COLO668 (cell line): Measurements from ENCODE around the gene MTUS2.

ENCODE experiments used
- DNase-seq: peaks from one replicate; lab custom pipeline; 2025; ENCODE audit not compliant: unreplicated experiment; lab: John Stamatoyannopoulos, UW

Gene MTUS2

GRCh38 chr13:29436721-29437280 is 616.7 kb downstream of the MTUS2 start:
- DNase-seq = no peak

DNA sequence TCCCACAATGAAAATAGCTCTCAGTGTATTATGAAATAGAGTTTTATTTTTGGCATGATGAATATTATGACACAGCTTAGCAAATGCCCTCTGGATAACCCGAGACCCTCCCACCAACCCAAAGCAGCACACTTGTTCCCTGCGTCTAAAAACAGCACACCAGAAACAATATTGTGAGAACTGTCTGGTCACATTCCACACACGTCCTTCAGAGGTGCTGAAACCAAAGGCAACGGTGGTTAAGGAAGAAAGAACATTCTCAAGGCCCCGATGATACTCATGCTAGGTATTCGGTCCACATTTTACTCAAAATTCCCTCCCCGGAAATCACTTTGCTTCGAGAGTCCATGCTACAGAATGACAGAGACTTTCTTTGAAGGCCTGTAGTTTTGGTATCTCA is 618.6 kb downstream of the MTUS2 start:
- no peak for DNase-seq

DNA sequence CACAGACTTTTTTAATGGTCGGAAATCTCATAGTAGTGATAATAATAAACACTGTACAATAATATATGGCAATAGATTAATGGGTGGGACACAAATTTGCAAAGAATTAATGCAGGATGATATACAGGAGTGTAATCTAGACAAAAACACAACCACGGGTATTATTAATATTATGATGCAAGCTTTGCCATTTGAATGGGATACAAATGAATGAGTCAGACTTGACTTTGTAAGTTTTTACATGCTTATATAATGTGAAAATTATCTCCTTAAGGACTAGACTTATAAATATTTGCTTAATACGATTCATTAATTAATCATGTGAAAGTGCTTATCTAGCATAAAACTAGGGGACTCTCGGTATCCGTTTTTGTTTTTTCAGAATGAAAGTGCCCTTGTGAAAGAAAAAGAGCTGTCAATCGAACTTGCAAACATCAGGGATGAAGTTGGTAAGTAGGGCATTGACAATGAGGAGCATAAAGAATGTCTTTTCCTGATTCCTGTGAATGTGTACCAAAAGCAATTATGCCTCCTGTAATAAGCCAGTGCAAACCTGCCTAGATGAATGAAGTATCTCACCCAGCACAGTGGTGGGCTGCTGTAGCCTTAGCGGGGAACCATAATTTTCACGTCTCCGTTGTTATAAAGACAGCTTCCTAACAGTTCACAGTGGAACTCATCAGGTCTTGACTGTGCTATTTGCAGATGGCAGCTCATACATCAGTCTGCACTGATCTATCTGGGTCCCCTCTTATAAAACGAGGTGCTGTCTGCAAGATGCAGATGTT is 619.7 kb downstream of the MTUS2 start:
- DNase-seq = no peak

- no peak for DNase-seq
These were observed 621.2 kb downstream of the MTUS2 start for GRCh38 chr13:29441306-29441705.

DNA sequence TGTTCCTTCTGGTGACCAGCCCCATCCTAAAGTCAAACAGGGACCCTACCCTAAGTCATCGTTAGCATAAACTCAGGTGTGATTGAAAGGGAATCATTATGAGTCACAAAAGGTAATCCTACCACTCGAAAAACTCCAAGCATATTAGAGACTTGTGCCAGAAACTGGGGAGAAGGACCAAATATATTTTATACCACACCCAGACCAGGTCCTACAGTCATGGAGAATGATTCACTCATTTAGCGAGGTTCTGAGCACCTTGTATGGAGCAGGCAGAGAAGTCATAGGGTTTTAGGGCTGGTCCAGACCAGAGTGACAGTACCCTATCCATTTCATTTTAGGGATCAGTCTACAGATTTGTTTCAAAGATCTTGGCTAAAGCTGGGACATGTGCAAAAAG is 625.9 kb downstream of the MTUS2 start:
- DNase-seq = no peak

DNA sequence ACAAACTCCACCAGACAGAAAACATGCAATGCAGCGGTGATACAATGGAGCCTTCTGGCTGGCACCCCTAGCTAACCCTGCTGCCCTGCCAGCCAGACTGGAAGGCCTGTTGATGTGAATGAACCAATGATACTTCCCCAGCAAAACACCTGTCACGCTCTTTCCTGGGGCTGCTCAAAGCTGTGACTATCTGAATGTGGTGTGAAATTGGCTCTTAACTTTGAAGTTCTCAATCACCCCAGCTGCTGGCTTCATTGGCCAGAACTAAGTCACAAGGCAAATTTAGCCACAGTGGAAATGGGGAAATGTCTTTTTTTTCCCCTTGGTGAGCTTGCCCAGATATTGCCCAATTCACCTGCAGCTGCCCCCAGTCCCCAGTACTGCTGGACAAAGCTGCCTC is 628.0 kb downstream of the MTUS2 start:
- no peak for DNase-seq

DNA sequence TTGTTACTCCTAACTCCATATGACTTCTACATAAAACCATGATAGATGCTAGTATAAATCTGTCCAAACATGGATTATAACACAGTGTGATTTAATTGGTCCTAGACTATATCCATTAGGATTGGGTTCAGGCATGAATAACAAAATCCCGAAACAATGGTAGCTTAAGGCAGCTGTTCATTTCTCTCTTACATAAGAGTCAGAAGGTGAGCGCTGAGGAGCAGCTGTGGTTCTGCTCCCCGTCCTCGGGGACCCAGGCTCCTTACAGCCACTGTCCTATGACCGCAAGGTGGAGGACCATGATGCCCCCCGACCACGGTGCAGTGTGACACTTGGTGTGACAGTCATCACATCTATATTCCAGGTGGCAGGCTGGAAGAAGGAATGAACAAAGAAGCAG is 629.6 kb downstream of the MTUS2 start:
- no peak for DNase-seq

GRCh38 chr13:29451976-29452375 is 631.8 kb downstream of the MTUS2 start:
- DNase-seq = no peak

GRCh38 chr13:29452773-29453616 is 632.9 kb downstream of the MTUS2 start:
- DNase-seq = no peak

GRCh38 chr13:29453617-29454011 is 633.5 kb downstream of the MTUS2 start:
- DNase-seq = no peak

DNA sequence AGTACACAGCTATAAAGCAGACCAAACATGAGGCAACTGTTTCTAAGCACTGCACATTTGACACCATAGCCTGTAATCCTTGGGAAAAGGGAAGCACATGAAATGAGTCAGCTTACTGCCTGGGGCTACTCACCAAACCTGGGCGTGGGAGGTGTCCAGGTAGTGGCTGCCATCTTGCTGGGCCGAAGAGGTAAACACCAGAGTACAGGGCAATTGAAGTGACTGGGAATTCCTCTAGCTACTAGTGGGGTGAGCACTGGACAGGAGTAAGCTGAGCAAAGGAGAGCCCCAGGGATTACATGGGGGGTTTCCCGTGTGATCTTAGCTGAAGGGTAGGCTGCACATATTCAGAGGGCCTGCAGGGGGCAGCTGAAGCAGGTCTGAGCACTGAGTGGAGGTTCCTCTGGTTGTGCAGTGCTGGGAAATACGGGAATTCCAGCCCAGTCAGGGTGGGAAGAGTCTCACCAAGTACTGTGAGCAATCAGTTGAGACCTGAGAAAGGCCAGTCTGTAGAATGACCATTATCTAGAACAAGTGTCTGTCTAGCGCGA is 634.9 kb downstream of the MTUS2 start:
- no peak for DNase-seq

DNA sequence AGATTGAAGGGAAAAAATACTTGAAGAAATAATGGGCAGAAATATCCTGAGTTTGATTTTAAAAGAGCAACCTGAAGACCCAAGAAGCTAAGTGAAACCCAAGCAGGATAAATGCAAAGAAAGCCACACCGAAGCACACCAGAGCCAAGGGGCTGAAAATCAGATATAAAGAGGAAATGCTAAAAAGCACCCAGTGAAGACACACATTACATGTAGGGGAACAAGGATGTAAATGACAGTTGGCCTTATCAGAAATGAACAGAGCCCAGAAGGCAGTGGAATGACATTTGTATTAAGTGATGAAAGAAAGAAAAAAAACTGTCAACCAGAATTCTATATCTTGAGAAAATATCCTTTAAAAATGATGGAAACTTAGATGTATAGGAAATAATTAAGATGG is 636.3 kb downstream of the MTUS2 start:
- DNase-seq = no peak

- DNase-seq = no peak
These were observed 637.2 kb downstream of the MTUS2 start for GRCh38 chr13:29457299-29457698.

- DNase-seq = no peak
These were observed 638.3 kb downstream of the MTUS2 start for GRCh38 chr13:29458419-29458818.

- no peak for DNase-seq
These were observed 639.7 kb downstream of the MTUS2 start for GRCh38 chr13:29459813-29460355.

DNA sequence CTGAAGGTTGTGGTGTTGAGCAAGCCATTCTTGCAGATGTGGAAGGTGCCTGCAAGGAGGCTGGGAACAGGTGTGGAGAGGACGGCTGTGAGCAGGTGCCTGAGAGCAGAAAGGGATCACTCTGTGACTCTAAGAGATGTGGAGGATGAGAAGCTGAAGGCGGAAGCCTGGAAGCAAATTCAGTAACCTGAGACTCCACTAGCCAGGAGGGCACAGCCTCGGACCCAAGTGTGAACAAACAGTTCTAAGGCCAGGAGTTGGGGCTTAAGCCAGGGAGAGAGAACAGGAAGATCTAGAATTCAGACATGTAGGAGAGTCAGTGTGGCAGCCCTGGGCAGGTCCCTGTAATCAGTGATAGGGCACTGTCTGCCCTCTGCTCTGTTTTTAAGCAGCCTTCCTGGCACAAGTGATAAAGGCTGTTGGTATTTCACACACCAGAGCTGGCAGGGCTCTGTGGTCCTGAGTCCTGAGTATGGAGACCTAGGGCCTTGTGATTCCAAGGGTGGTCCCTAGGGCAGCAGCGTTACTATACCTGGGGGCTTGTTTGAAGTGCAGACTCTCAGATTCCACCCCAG is 644.1 kb downstream of the MTUS2 start:
- DNase-seq = no peak

DNA sequence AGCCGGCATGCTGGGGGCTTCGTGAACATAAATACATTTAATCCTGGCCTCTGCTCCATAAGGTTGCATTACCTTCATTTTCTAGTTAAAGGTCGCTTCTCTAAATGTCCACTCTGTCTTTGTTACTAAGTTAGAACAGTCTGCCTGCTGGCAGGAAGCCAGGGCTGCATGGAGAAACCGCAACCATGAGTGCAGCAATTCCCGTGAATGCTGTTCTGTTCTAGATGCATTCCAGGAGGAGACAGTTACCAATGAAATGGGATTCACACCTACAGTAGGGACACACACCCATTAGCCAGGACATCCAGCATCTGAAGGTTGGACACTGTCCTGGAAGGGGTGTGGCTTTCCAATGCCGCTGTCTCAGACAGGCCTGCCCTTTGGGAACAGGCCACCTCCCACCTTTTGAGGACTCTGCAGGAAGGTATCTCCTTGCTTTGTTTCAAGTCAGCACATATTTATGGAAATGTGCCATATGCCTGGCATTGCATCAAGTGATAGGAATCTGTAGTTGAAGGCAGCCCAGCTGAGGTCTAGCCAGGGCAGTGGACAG is 645.7 kb downstream of the MTUS2 start:
- no peak for DNase-seq

DNA sequence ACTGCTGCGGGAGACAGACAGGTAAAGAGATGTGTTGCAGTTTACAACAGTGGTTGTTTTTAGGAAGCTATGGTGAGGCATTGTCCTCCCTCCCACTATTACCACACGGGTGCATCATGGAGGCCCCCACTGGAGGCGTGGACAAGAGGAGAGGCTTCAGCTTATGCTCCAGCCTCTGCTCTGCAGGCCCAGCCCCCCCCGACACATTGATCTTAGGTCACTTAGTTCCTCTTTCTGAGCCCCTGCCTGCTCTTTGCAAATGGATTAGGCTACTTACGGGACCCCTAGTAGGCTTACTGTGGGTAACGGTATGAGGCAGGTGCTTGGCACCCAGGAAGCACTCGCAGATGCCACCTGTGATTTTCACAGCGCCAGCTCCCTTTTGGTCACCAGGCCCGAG is 651.4 kb downstream of the MTUS2 start:
- DNase-seq = no peak

GRCh38 chr13:29472332-29472961 is 652.3 kb downstream of the MTUS2 start:
- DNase-seq = peak; percentile 72

DNA sequence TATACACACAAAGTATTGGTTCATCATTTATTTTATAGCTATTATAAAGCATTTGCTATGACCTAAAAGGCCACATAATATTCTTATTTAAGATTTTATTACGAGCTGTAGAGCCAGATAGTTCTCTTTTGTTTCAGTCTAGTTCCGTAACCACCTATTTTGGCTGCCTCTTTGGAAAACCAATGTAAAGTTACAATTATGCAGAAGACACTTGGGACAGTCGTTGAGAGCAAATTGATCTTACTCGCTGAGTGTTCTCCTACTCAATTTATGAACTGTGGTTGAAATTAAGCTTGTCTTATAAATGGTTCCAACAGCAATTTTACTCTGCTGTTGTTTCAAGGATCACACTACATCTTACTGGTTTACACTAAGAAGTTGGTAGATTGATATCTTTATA is 653.0 kb downstream of the MTUS2 start:
- no peak for DNase-seq
